Measurements from ENCODE around the gene SGSM2.

- TF ChIP-seq OSR1 (CRISPR knock-in tag; IDR thresholded peaks at IDR 0.05) (no peak), ZNF565 (CRISPR knock-in tag; conservative IDR thresholded peaks at IDR 0.05; ENCODE audit: low read depth) (no peak), ZFP30 (CRISPR knock-in tag; IDR thresholded peaks at IDR 0.05) (no peak), ZC3H10 (CRISPR knock-in tag; IDR thresholded peaks at IDR 0.05) (no peak), ISL1 (CRISPR knock-in tag; IDR thresholded peaks at IDR 0.05) (no peak), ESRRG (CRISPR knock-in tag; IDR thresholded peaks at IDR 0.05) (no peak), RARB (CRISPR knock-in tag; IDR thresholded peaks at IDR 0.05) (no peak), ZNF70 (CRISPR knock-in tag; IDR thresholded peaks at IDR 0.05) (no peak)
- TF ChIP-seq, protein P1, sequence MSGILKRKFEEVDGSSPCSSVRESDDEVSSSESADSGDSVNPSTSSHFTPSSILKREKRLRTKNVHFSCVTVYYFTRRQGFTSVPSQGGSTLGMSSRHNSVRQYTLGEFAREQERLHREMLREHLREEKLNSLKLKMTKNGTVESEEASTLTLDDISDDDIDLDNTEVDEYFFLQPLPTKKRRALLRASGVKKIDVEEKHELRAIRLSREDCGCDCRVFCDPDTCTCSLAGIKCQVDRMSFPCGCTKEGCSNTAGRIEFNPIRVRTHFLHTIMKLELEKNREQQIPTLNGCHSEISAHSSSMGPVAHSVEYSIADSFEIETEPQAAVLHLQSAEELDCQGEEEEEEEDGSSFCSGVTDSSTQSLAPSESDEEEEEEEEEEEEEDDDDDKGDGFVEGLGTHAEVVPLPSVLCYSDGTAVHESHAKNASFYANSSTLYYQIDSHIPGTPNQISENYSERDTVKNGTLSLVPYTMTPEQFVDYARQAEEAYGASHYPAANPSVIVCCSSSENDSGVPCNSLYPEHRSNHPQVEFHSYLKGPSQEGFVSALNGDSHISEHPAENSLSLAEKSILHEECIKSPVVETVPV (CRISPR knock-in tag; IDR thresholded peaks at IDR 0.05), result no peak
Observed at GRCh38 chr17:2394775-2395201, 57.5 kb downstream of the SGSM2 start.
